ENCODE measurements around the gene AKAP13.

DNA sequence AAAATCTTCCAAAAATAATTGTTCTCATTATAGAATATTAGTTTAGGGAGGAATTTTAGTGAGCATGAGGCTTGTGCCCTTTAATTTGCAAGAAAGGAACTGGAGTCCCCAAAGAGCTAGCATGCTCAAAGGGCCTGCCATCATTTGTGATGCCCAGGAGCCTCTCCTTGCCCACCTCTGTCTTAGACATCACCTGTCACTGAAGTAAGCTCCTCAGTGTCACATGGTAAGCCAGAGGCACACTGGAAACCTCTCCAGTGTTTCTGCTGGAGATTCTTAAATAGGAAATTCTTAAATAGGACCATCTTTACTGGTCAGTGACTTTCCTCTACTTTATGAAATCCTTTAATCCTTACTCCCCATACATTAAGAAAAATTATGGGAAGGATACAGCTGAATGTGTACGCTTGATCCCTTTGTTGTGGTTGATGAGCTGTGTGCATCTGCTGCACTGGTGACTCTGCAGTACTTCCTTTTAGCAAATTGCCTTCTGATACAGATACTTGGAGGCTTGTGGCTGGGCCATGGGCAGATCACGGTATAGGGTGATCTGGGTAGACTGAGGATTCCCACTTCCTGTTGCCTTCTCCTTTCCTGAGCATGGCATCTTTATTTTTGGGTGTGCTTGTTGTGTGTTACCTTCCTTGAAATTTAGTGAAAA is 216.9 kb downstream of the AKAP13 start:
- TF ChIP-seq, protein P1, sequence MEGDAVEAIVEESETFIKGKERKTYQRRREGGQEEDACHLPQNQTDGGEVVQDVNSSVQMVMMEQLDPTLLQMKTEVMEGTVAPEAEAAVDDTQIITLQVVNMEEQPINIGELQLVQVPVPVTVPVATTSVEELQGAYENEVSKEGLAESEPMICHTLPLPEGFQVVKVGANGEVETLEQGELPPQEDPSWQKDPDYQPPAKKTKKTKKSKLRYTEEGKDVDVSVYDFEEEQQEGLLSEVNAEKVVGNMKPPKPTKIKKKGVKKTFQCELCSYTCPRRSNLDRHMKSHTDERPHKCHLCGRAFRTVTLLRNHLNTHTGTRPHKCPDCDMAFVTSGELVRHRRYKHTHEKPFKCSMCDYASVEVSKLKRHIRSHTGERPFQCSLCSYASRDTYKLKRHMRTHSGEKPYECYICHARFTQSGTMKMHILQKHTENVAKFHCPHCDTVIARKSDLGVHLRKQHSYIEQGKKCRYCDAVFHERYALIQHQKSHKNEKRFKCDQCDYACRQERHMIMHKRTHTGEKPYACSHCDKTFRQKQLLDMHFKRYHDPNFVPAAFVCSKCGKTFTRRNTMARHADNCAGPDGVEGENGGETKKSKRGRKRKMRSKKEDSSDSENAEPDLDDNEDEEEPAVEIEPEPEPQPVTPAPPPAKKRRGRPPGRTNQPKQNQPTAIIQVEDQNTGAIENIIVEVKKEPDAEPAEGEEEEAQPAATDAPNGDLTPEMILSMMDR (IDR thresholded peaks at IDR 0.05; ENCODE audit: low read depth, low read length): no peak
- no peak for TF ChIP-seq EZH2phosphoT487 (IDR thresholded peaks at IDR 0.05; ENCODE audit: low read depth)

Measured in OCI-LY3 (cell line).